Small intestine (tissue), 7 donors: ENCODE data around the gene ZNF407. TPM values are rescaled to one million over a fixed set of nuclear protein-coding genes. Genes with fewer than 3 reads are reported as not detected.

Experiments used
- DNase-seq, 2 donors: peaks; one replicate each; pipeline versions ENCODE4 v3.0.0 to v3.0.0-alpha.2; 2013
- FAIRE-seq: peaks from 2 replicates; lab custom pipeline; 2012; peaks lifted over from hg19 to GRCh38; lab: Jason Lieb, UNC
- H3K27ac ChIP-seq, 3 donors: one replicate each; pipeline ENCODE4 v1.5.1; 2013; ENCODE audit warnings: low read length in 2 of 3, mild to moderate bottlenecking in 2 of 3, control low read depth in 1 of 3, inconsistent platforms in 1 of 3, low read depth in 1 of 3, moderate library complexity in 1 of 3
- H3K27me3 ChIP-seq, 3 donors: one replicate each; pipeline ENCODE4 v1.6.1; 2013; ENCODE audit warnings: low read length in 3 of 3, inconsistent platforms in 1 of 3; ENCODE audit not compliant: control insufficient read depth in 3 of 3, insufficient read depth in 3 of 3
- H3K36me3 ChIP-seq, 3 donors: one replicate each; pipeline ENCODE4 v1.6.1; 2013; ENCODE audit warnings: low read length in 3 of 3, inconsistent platforms in 1 of 3, low read depth in 1 of 3, mild to moderate bottlenecking in 1 of 3, moderate library complexity in 1 of 3; ENCODE audit not compliant: control insufficient read depth in 3 of 3, insufficient read depth in 2 of 3
- H3K4me1 ChIP-seq, 3 donors: one replicate each; pipeline ENCODE4 v1.6.1; 2013; ENCODE audit warnings: low read length in 2 of 3, inconsistent platforms in 1 of 3, low read depth in 1 of 3, mild to moderate bottlenecking in 1 of 3, moderate library complexity in 1 of 3; ENCODE audit not compliant: control insufficient read depth in 3 of 3, insufficient read depth in 2 of 3
- H3K4me3 ChIP-seq, 3 donors: one replicate each; pipeline ENCODE4 v1.5.1; 2013; ENCODE audit warnings: low read length in 3 of 3, control low read depth in 1 of 3, inconsistent platforms in 1 of 3, low read depth in 1 of 3, mild to moderate bottlenecking in 1 of 3, moderate library complexity in 1 of 3
- H3K9me3 ChIP-seq, 2 donors: one replicate each; pipeline ENCODE4 v1.6.1; 2013; ENCODE audit warnings: low read depth in 1 of 2, low read length in 1 of 2; ENCODE audit not compliant: control insufficient read depth in 2 of 2, insufficient read depth in 1 of 2
- WGBS, 3 donors: extraction: QIAGEN DNeasy Blood & Tissue Kit; methylation state at CpG; one replicate each; pipeline ENCODE4 v1.1.7; 2013; 5-methylcytosine and 5-hydroxymethylcytosine counted together
- polyA plus RNA-seq, 4 donors: library from polyadenylated mRNA; stranded (reverse) in 3 of 4; unstranded in 1 of 4; fragments of 200-250 nt in 3 of 4; fragments of 120-200 nt in 1 of 4; gene quantifications; one replicate each; pipeline versions ENCODE4 v1.2.1 to v1.2.3, GENCODE V29; 2013
- donor health status: healthy with polysubstance abuse.
- donor health status: control.
- donor health status: control.
- donor health status: Bipolar disorder and iron deficiency.
- donor health status: healthy.

ZNF407 gene
- polyA plus RNA-seq, 4 donors: 2.7 to 6.3 (median 4.0) TPM

GRCh38 chr18:74841248-74841647 is 243.6 kb downstream of the ZNF407 start:
- peaks cover 0 to 2% (median under 1%) of the 10 kb centered on the region in 3 donors for H3K4me1 ChIP-seq
- DNase-seq (no peak), FAIRE-seq (no peak)
- no peaks in the 10 kb centered on the region for H3K9me3 ChIP-seq
- peaks cover 0 to 3% (median 2%) of the 10 kb centered on the region in 3 donors for H3K36me3 ChIP-seq
- H3K27ac ChIP-seq: no peak overlapping the region
- H3K27me3 ChIP-seq: no peaks in the 10 kb centered on the region
- 92 to 95% (median 94%) methylated on average over 6 of the region's 6 CpGs for WGBS, 3 donors
- H3K4me3 ChIP-seq: no peak overlapping the region

- Histone ChIP-seq H3K4me3 (no peak overlapping the region), H3K27ac (no peak overlapping the region), H3K4me1 (no peaks in the 10 kb centered on the region), H3K27me3 (no peaks in the 10 kb centered on the region), H3K9me3 (no peaks in the 10 kb centered on the region), H3K36me3 (peaks cover 0 to 2% (median 2%) of the 10 kb centered on the region in 3 donors)
- WGBS, 3 donors: 89 to 92% (median 89%) methylated on average over 11 of the region's 11 CpGs
- DNase-seq: no peak
- FAIRE-seq: no peak
Measured at GRCh38 chr18:74849301-74849700, 251.6 kb downstream of the ZNF407 start.

DNA sequence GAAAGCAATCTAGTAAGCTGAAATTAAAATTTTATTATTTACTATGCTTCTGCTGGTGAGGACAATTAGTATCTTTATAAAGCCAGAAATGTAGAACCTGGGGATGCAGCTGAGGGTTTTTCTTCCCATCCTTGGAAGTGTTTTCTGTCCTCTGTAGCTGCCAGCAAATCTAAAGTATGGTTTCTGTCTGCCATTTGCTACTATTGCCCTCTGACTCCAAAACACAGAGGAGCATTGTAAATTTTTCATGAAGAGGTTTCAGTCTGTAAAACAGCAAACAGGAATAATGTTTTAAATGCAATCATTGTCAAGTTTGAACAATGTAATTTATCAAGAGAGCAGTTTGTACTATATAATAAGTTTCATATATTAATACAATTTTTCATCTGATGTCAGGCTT is 258.8 kb downstream of the ZNF407 start:
- Histone ChIP-seq H3K27ac (no peak overlapping the region), H3K36me3 (peaks cover 0 to 2% (median 0%) of the 10 kb centered on the region in 3 donors), H3K4me1 (no peaks in the 10 kb centered on the region), H3K4me3 (no peak overlapping the region), H3K27me3 (no peaks in the 10 kb centered on the region), H3K9me3 (no peaks in the 10 kb centered on the region)
- DNase-seq (no peak), FAIRE-seq (no peak)

- Histone ChIP-seq H3K4me3 (no peak overlapping the region), H3K27ac (no peak overlapping the region), H3K27me3 (no peaks in the 10 kb centered on the region), H3K4me1 (no peaks in the 10 kb centered on the region), H3K9me3 (no peaks in the 10 kb centered on the region), H3K36me3 (peaks cover 0 to under 1% (median 0%) of the 10 kb centered on the region in 3 donors)
- DNase-seq: no peak
- FAIRE-seq: no peak
- WGBS, 3 donors: 88 to 96% (median 95%) methylated on average over 8 of the region's 8 CpGs
Measured at GRCh38 chr18:74856928-74857327, 259.3 kb downstream of the ZNF407 start.

GRCh38 chr18:74857901-74858300 is 260.2 kb downstream of the ZNF407 start:
- 94 to 97% (median 95%) methylated on average over 1 of the region's 1 CpG for WGBS, 3 donors
- FAIRE-seq: no peak
- Histone ChIP-seq H3K4me3 (no peak overlapping the region), H3K36me3 (no peaks in the 10 kb centered on the region), H3K4me1 (no peaks in the 10 kb centered on the region), H3K27ac (no peak overlapping the region), H3K27me3 (no peaks in the 10 kb centered on the region), H3K9me3 (no peaks in the 10 kb centered on the region)
- DNase-seq: no peak

DNA sequence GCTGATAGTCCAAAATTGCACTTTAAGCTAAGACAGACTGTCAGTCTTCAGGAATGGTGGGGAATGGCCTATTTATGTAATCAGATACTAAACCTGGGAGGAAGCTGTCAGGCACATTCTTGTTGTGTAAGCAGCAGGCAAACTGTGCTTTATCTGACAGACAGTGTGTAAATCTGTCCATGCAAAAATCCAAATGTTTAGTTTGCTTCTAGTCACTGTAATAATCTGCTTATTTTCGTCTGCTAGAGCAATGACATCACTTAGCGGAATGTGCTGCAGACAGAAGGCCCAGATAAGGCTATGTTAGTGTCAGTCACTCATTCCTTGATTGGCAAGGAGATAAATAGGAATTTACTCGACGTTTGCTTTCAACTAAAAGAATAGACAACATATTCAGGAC is 263.5 kb downstream of the ZNF407 start:
- Histone ChIP-seq H3K9me3 (no peaks in the 10 kb centered on the region), H3K4me1 (no peaks in the 10 kb centered on the region), H3K36me3 (no peaks in the 10 kb centered on the region), H3K4me3 (no peak overlapping the region), H3K27me3 (no peaks in the 10 kb centered on the region), H3K27ac (no peak overlapping the region)
- DNase-seq: no peak
- 75 to 87% (median 83%) methylated on average over 4 of the region's 4 CpGs for WGBS, 3 donors
- no peak for FAIRE-seq

GRCh38 chr18:74862094-74862493 is 264.4 kb downstream of the ZNF407 start:
- Histone ChIP-seq H3K36me3 (no peaks in the 10 kb centered on the region), H3K4me3 (no peak overlapping the region), H3K9me3 (no peaks in the 10 kb centered on the region), H3K27me3 (no peaks in the 10 kb centered on the region), H3K27ac (no peak overlapping the region), H3K4me1 (no peaks in the 10 kb centered on the region)
- no peak for DNase-seq
- no peak for FAIRE-seq
- WGBS, 3 donors: 90 to 93% (median 92%) methylated on average over 4 of the region's 4 CpGs

DNA sequence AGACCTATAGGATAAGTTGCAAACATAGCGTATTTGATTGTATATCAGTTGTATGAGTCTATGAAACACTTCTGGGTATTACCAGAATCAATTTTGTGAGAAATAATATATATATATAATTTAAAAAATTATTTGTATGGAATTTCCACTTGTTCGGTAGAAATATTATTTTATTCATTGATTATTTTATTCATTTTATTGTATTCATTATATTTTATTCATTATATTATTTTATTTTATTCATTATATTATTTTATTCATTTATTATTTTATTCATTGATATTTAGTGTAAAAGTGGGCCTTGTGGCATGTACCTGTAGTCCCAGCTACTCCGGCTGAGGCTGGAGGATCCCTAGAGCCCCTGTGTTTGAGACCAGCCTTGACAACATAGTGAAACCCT is 268.9 kb downstream of the ZNF407 start:
- Histone ChIP-seq H3K27ac (no peak overlapping the region), H3K4me3 (no peak overlapping the region), H3K9me3 (no peaks in the 10 kb centered on the region), H3K36me3 (peaks cover 0 to 2% (median 0%) of the 10 kb centered on the region in 3 donors), H3K27me3 (no peaks in the 10 kb centered on the region), H3K4me1 (no peaks in the 10 kb centered on the region)
- 97 to 98% (median 98%) methylated on average over 3 of the region's 3 CpGs for WGBS, 3 donors
- no peak for DNase-seq
- FAIRE-seq: peak; percentile 82

GRCh38 chr18:74868461-74868860 is 270.8 kb downstream of the ZNF407 start:
- no peaks in the 10 kb centered on the region for H3K4me1 ChIP-seq
- no peak overlapping the region for H3K4me3 ChIP-seq
- FAIRE-seq (no peak), DNase-seq (no peak)
- no peaks in the 10 kb centered on the region for H3K27me3 ChIP-seq
- 94 to 98% (median 94%) methylated on average over 4 of the region's 4 CpGs for WGBS, 3 donors
- H3K27ac ChIP-seq: no peak overlapping the region
- H3K36me3 ChIP-seq: peaks cover 0 to 2% (median 0%) of the 10 kb centered on the region in 3 donors
- no peaks in the 10 kb centered on the region for H3K9me3 ChIP-seq
